Mesenchymal stem cell (in vitro differentiated cells and primary cell): ENCODE data around the gene EPHX1.

ENCODE experiments used
- DNase-seq: peaks from one replicate; pipeline ENCODE4 v3.0.0-alpha.2; 2013
- H2AFZ ChIP-seq: one replicate; pipeline ENCODE4 v1.6.1; 2013; ENCODE audit warnings: low read depth, mild to moderate bottlenecking, control low read depth, inconsistent platforms, low read length, moderate library complexity
- H2AK5ac ChIP-seq: 2 replicates; pipeline ENCODE4 v1.6.1; 2013; ENCODE audit warnings: low read length, moderate library complexity, mild to moderate bottlenecking, inconsistent platforms; ENCODE audit not compliant: severe bottlenecking
- H2BK120ac ChIP-seq: one replicate; pipeline ENCODE4 v1.6.1; 2013; ENCODE audit warnings: low read depth, mild to moderate bottlenecking, inconsistent platforms, low read length, moderate library complexity
- H2BK12ac ChIP-seq, 2 experiments: one replicate each; pipeline ENCODE4 v1.6.1; 2013; ENCODE audit warnings: inconsistent platforms in 2 of 2, low read length in 2 of 2, mild to moderate bottlenecking in 2 of 2, moderate library complexity in 2 of 2, control low read depth in 1 of 2
- H2BK15ac ChIP-seq: one replicate; pipeline ENCODE4 v1.6.1; 2013; ENCODE audit warnings: mild to moderate bottlenecking, low read depth, inconsistent platforms; ENCODE audit not compliant: poor library complexity, severe bottlenecking
- H2BK5ac ChIP-seq: 2 replicates; pipeline ENCODE4 v1.6.1; 2013; ENCODE audit warnings: low read depth, mild to moderate bottlenecking, low read length, control low read depth, inconsistent platforms; ENCODE audit not compliant: poor library complexity, severe bottlenecking
- H3K14ac ChIP-seq, 2 experiments: one replicate each; pipeline ENCODE4 v1.6.1; 2013; ENCODE audit warnings: inconsistent platforms in 2 of 2, low read length in 2 of 2, control low read depth in 1 of 2, mild to moderate bottlenecking in 1 of 2, moderate library complexity in 1 of 2
- H3K18ac ChIP-seq, 2 experiments: one replicate each; pipeline ENCODE4 v1.6.1; 2013; ENCODE audit warnings: inconsistent platforms in 2 of 2, low read length in 2 of 2, control low read depth in 1 of 2, low read depth in 1 of 2, mild to moderate bottlenecking in 1 of 2
- H3K23ac ChIP-seq, 2 experiments: one replicate each; pipeline ENCODE4 v1.6.1; 2013; ENCODE audit warnings: inconsistent platforms in 2 of 2, low read length in 2 of 2, mild to moderate bottlenecking in 2 of 2, moderate library complexity in 2 of 2, control low read depth in 1 of 2
- H3K27ac ChIP-seq: 2 replicates; pipeline ENCODE4 v1.5.1; 2013; ENCODE audit warnings: mild to moderate bottlenecking, moderate library complexity, low read length, control low read depth, inconsistent platforms; ENCODE audit not compliant: poor library complexity, severe bottlenecking
- H3K27me3 ChIP-seq, 2 experiments: 2 replicates each; pipeline versions ENCODE4 v1.6.1 to v1.7.0; 2013; ENCODE audit warnings: low read length in 2 of 2, mild to moderate bottlenecking in 2 of 2, moderate library complexity in 2 of 2, control low read depth in 1 of 2, inconsistent platforms in 1 of 2; ENCODE audit not compliant: control insufficient read depth in 1 of 2, insufficient read depth in 1 of 2
- H3K36me3 ChIP-seq, 2 experiments: 2 replicates each; pipeline versions ENCODE4 v1.6.1 to v1.7.0; 2013; ENCODE audit warnings: low read length in 2 of 2, control low read depth in 1 of 2, inconsistent platforms in 1 of 2, low read depth in 1 of 2, mild to moderate bottlenecking in 1 of 2; ENCODE audit not compliant: insufficient read depth in 2 of 2, control insufficient read depth in 1 of 2
- H3K4ac ChIP-seq, 2 experiments: one replicate each; pipeline ENCODE4 v1.6.1; 2013; ENCODE audit warnings: inconsistent platforms in 2 of 2, low read length in 2 of 2, mild to moderate bottlenecking in 2 of 2, moderate library complexity in 2 of 2, control low read depth in 1 of 2, low read depth in 1 of 2
- H3K4me1 ChIP-seq: 2 replicates; pipeline ENCODE4 v1.6.1; 2013; ENCODE audit warnings: low read depth, low read length, control low read depth; ENCODE audit not compliant: control insufficient read depth, insufficient read depth
- H3K4me2 ChIP-seq: 2 replicates; pipeline ENCODE4 v1.6.1; 2013; ENCODE audit warnings: low read length, mild to moderate bottlenecking, inconsistent platforms; ENCODE audit not compliant: poor library complexity, severe bottlenecking
- H3K4me3 ChIP-seq, 2 experiments: 2 replicates each; pipeline versions ENCODE4 v1.5.1 to v1.7.0; 2013; ENCODE audit warnings: low read length in 2 of 2, mild to moderate bottlenecking in 2 of 2, control low read depth in 1 of 2, low read depth in 1 of 2; ENCODE audit not compliant: insufficient read depth in 1 of 2
- H3K79me1 ChIP-seq: replicated peaks from 2 replicates; pipeline ENCODE4 v1.6.1; 2013; ENCODE audit warnings: mild to moderate bottlenecking, control low read depth, low read length, inconsistent platforms; ENCODE audit not compliant: poor library complexity, severe bottlenecking
- H3K9ac ChIP-seq: 2 replicates; pipeline ENCODE4 v1.7.0; 2013; ENCODE audit warnings: mild to moderate bottlenecking, low read length, moderate library complexity
- H3K9me3 ChIP-seq: 2 replicates; pipeline ENCODE4 v1.7.0; 2013; ENCODE audit warnings: mild to moderate bottlenecking, low read length; ENCODE audit not compliant: control insufficient read depth
- H4K8ac ChIP-seq: one replicate; pipeline ENCODE4 v1.6.1; 2013; ENCODE audit warnings: inconsistent platforms, mild to moderate bottlenecking, low read length, moderate library complexity
- H4K91ac ChIP-seq: one replicate; pipeline ENCODE4 v1.6.1; 2013; ENCODE audit warnings: mild to moderate bottlenecking, low read length, inconsistent platforms
- WGBS: methylation state at CpG from one replicate; pipeline ENCODE4 v1.1.7; 2013; ENCODE audit warnings: mixed read lengths; 5-methylcytosine and 5-hydroxymethylcytosine counted together

The EPHX1 gene

GRCh38 chr1:225769687-225770086 is 40.2 kb upstream of the EPHX1 start:
- DNase-seq, result no peak
- no peak overlapping the region for H3K18ac ChIP-seq
- H4K8ac ChIP-seq, result no peak overlapping the region
- no peak overlapping the region for H2BK120ac ChIP-seq
- no peak overlapping the region for H2BK12ac ChIP-seq
- no peak overlapping the region for H4K91ac ChIP-seq
- peaks cover 24% of the 10 kb centered on the region for H3K4me1 ChIP-seq
- no peaks in the 10 kb centered on the region for H3K9me3 ChIP-seq
- no peak overlapping the region for H2BK5ac ChIP-seq
- no peak overlapping the region for H3K14ac ChIP-seq
- WGBS, result 100% methylated on average over 3 of the region's 5 CpGs
- H3K4me3 ChIP-seq, result no peak overlapping the region
- H3K9ac ChIP-seq, result no peak overlapping the region
- H3K23ac ChIP-seq, result no peak overlapping the region
- H3K36me3 ChIP-seq, result no peaks in the 10 kb centered on the region
- no peak overlapping the region for H3K4ac ChIP-seq
- H2BK15ac ChIP-seq, result no peak overlapping the region
- H3K27ac ChIP-seq, result no peak overlapping the region
- no peaks in the 10 kb centered on the region for H3K27me3 ChIP-seq
- H3K4me2 ChIP-seq, result no peak overlapping the region
- no peak overlapping the region for H2AFZ ChIP-seq
- H3K79me1 ChIP-seq, result no peaks in the 10 kb centered on the region
- H2AK5ac ChIP-seq, result no peak overlapping the region

GRCh38 chr1:225770561-225771248 is 39.2 kb upstream of the EPHX1 start:
- Histone ChIP-seq H3K4me1 (peaks cover 24% of the 10 kb centered on the region), H2BK5ac (no peak overlapping the region), H3K23ac (no peak overlapping the region), H3K9me3 (no peaks in the 10 kb centered on the region), H3K79me1 (no peaks in the 10 kb centered on the region), H3K27me3 (no peaks in the 10 kb centered on the region), H3K4ac (no peak overlapping the region), H4K8ac (no peak overlapping the region), H3K27ac (no peak overlapping the region), H3K4me3 (no peak overlapping the region), H2BK12ac (peak overlapping the region in 1 of 2 experiments; percentile 42), H2AFZ (no peak overlapping the region), H3K14ac (no peak overlapping the region), H2AK5ac (peak overlapping the region; percentile 54), H3K9ac (no peak overlapping the region), H3K18ac (peak overlapping the region in 1 of 2 experiments; percentile 49), H3K4me2 (no peak overlapping the region), H2BK120ac (peak overlapping the region; percentile 24), H4K91ac (no peak overlapping the region), H2BK15ac (no peak overlapping the region), H3K36me3 (no peaks in the 10 kb centered on the region)
- DNase-seq, result no peak
- 41% methylated on average over 10 of the region's 11 CpGs for WGBS

- Histone ChIP-seq H3K4me1 (peaks cover 23% of the 10 kb centered on the region), H2BK12ac (peak overlapping the region in 1 of 2 experiments; percentile 47), H3K79me1 (peaks cover 2% of the 10 kb centered on the region), H3K23ac (no peak overlapping the region), H3K14ac (no peak overlapping the region), H3K27me3 (no peaks in the 10 kb centered on the region), H3K27ac (no peak overlapping the region), H4K8ac (peak overlapping the region; percentile 0), H3K4me3 (no peak overlapping the region), H2BK5ac (no peak overlapping the region), H3K9me3 (no peaks in the 10 kb centered on the region), H4K91ac (no peak overlapping the region), H3K9ac (peak overlapping the region; percentile 33), H2BK120ac (peak overlapping the region; percentile 45), H3K18ac (peak overlapping the region in 1 of 2 experiments; percentile 64), H3K36me3 (no peaks in the 10 kb centered on the region), H2AFZ (no peak overlapping the region), H2AK5ac (no peak overlapping the region), H2BK15ac (no peak overlapping the region), H3K4ac (peak overlapping the region in 1 of 2 experiments; percentile 68), H3K4me2 (no peak overlapping the region)
- 51% methylated on average over 3 of the region's 4 CpGs for WGBS
- DNase-seq, result no peak
These were observed 38.1 kb upstream of the EPHX1 start for GRCh38 chr1:225771661-225772322.

GRCh38 chr1:225772323-225772768 is 37.6 kb upstream of the EPHX1 start:
- no peak overlapping the region for H4K91ac ChIP-seq
- no peak overlapping the region for H2BK12ac ChIP-seq
- no peaks in the 10 kb centered on the region for H3K36me3 ChIP-seq
- peak overlapping the region; percentile 29 for H3K27ac ChIP-seq
- peak overlapping the region; percentile 33 for H3K9ac ChIP-seq
- DNase-seq, result peak; percentile 92
- no peak overlapping the region for H3K4me3 ChIP-seq
- H3K4me2 ChIP-seq, result no peak overlapping the region
- no peak overlapping the region for H3K4ac ChIP-seq
- H3K18ac ChIP-seq, result no peak overlapping the region
- no peak overlapping the region for H2AK5ac ChIP-seq
- no peak overlapping the region for H2BK15ac ChIP-seq
- H3K79me1 ChIP-seq, result peaks cover 2% of the 10 kb centered on the region
- no peak overlapping the region for H2BK5ac ChIP-seq
- no peak overlapping the region for H3K14ac ChIP-seq
- no peak overlapping the region for H2AFZ ChIP-seq
- H3K27me3 ChIP-seq, result no peaks in the 10 kb centered on the region
- no peaks in the 10 kb centered on the region for H3K9me3 ChIP-seq
- no peak overlapping the region for H3K23ac ChIP-seq
- H3K4me1 ChIP-seq, result peaks cover 22% of the 10 kb centered on the region
- 5% methylated on average over 4 of the region's 5 CpGs for WGBS
- H4K8ac ChIP-seq, result no peak overlapping the region
- H2BK120ac ChIP-seq, result no peak overlapping the region
